ES-I3 (cell line): ENCODE results near the gene PEX12.
"Not testable (repeated sequence)": the region's sequence is repeated elsewhere in the genome, so short reads cannot be mapped to it uniquely, and the experiment has no call there.

Experiments
- H3K36me3 ChIP-seq: 2 replicates; pipeline ENCODE4 v1.6.1; 2013; ENCODE audit warnings: mild to moderate bottlenecking, low read length, control low read depth, moderate library complexity; ENCODE audit not compliant: insufficient read depth
- H3K4me1 ChIP-seq: 2 replicates; pipeline ENCODE4 v1.6.1; 2013; ENCODE audit warnings: mild to moderate bottlenecking, control low read depth, low read length; ENCODE audit not compliant: insufficient read depth
- H3K9ac ChIP-seq: 2 replicates; pipeline ENCODE4 v1.6.1; 2013; ENCODE audit warnings: low read depth, mild to moderate bottlenecking, low read length, moderate library complexity
- H3K9me3 ChIP-seq: 2 replicates; pipeline ENCODE4 v1.6.1; 2013; ENCODE audit warnings: mild to moderate bottlenecking, low read length, moderate library complexity; ENCODE audit not compliant: control insufficient read depth, insufficient read depth

The PEX12 gene

GRCh38 chr17:35596530-35597233 lies 18.3 kb upstream of the PEX12 start:
- H3K36me3 ChIP-seq = peaks cover 13% of the 10 kb centered on the region
- H3K9me3 ChIP-seq = no peaks in the 10 kb centered on the region
- H3K9ac ChIP-seq = no peak overlapping the region
- H3K4me1 ChIP-seq = no peaks in the 10 kb centered on the region

DNA sequence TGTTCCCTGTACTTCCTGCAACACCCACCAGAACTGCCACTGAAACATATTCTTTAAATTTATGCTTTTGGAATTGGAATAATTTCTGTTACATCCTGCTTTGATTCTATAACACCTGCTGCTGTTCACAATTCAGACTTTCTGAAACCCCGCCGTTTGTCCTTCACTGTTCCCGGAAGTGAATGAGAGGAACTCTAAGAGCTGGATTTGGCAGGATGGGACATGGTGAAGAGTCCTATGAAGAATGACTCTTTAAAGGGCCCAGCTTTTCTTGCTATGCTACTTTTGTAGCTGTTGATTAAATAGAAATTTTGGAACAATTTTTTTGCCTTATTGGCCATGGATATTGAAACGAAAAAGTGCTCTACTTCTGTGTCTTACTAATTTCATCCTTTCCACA lies 17.7 kb upstream of the PEX12 start:
- H3K9me3 ChIP-seq = no peaks in the 10 kb centered on the region
- H3K9ac ChIP-seq = no peak overlapping the region
- peaks cover 13% of the 10 kb centered on the region for H3K36me3 ChIP-seq
- H3K4me1 ChIP-seq = no peaks in the 10 kb centered on the region

DNA sequence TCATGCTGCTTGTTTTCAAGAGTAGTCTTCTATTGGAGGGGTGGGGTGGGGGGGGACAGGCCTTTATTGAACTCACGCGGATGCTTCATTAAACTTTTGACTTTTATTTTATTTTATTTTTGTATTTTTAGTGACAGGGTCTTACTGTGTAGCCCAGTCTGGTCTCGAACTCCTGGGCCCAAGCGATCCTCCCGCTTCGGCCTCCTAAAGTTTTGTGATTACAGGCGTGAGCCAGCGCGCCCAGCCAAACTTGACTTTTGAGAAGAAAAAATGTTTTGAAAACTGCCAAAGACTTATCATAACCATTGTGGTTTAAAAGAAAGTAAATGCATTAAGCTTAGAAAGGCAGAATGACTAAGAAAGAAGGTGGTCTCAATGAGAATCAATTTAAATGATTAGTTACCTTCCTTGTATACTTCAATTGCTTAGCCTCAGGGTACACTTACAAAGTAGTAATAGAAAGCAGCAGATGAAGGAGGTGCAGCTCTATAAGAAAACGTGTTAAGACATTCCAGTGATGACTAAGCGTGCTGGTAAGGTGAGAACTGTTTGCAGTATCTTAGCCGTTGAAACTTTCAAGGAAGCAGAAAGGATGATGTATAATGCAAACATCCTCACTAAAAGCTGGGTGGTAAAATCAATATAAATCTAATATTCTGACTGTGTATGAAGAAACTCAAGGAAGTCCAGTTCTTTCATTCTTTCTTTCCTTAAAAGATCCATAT lies 10.0 kb upstream of the PEX12 start:
- Histone ChIP-seq H3K9me3 (no peaks in the 10 kb centered on the region), H3K9ac (peak overlapping the region; percentile 98), H3K4me1 (peaks cover 12% of the 10 kb centered on the region), H3K36me3 (no peaks in the 10 kb centered on the region)

GRCh38 chr17:35587074-35587961 lies 8.9 kb upstream of the PEX12 start, which contains the start of gene AP2B1:
Gene AP2B1, plus strand, starts transcription at chr17:35587322. Its CDS starts 6,709 bp downstream, at chr17:35594031.
- H3K9me3 ChIP-seq = no peaks in the 10 kb centered on the region
- H3K36me3 ChIP-seq = no peaks in the 10 kb centered on the region

GRCh38 chr17:35586569-35587073 lies 8.2 kb upstream of the PEX12 start:
- H3K9ac ChIP-seq = peak overlapping the region; percentile 98
- H3K9me3 ChIP-seq = no peaks in the 10 kb centered on the region
- no peaks in the 10 kb centered on the region for H3K36me3 ChIP-seq
- peaks cover 12% of the 10 kb centered on the region for H3K4me1 ChIP-seq

More at GRCh38 chr17:35587074-35587961, 8.9 kb upstream of the PEX12 start, which contains the start of gene AP2B1:
- Histone ChIP-seq H3K4me1 (peaks cover 12% of the 10 kb centered on the region), H3K9ac (peak within 1 kb of the TSS; percentile 98)

- Histone ChIP-seq H3K4me1 (0 out of 2 replicates have a peak, but pooled peaks cover 6% of the 10 kb centered on the region), H3K9ac (no peak overlapping the region), H3K36me3 (no peaks in the 10 kb centered on the region), H3K9me3 (no peaks in the 10 kb centered on the region)
These were observed 5.7 kb upstream of the PEX12 start for GRCh38 chr17:35584061-35584460.

DNA sequence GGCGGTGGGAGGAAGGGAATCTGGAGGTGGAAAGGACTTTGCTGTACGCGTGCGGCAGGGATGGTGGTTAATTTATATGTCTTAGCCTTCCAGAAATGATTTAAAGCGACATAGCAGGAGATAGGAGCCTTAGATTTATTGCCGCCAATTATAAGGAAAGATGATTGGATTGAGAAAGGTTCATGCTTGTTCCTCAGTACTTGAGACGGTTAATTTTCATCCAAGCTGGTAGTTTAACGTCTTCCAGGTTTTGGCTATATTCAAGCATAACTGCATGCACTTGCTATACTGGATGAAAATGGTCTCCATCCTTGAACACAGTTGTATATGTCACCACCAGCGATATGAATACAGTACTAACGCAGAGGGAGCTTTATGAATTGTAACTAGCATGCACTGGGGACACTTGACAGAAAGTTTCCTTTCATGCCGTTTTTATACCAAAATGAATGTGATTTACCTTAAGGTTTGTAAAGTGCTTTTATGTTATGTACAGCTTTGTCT lies 610 bp upstream of the PEX12 start:
- H3K4me1 ChIP-seq = peaks cover 4% of the 10 kb centered on the region; the same call in 1 of the 2 replicates
- no peaks in the 10 kb centered on the region for H3K9me3 ChIP-seq
- peak overlapping the region; percentile 86 for H3K9ac ChIP-seq
- H3K36me3 ChIP-seq = no peaks in the 10 kb centered on the region; the same call in 1 of the 2 replicates

DNA sequence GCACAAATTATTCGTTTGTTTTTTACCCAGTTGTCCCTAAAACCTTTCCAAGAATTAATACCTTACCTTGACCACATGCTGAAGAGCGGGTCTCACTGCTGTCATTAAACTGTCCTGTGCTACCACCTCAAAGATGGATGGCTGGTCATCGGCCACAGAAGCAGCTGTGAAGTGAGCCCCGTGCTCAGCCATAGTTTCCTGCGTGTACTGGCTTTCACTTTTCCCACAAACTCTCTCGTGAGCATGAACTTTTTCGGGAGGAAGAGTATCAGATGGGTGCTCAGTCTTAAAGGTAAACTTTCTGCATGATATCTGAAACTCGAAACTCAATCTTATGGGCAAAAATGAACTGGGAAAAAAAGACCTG lies 558 bp downstream of the PEX12 start:
- Histone ChIP-seq H3K9ac (peak overlapping the region; percentile 86), H3K4me1 (peaks cover 4% of the 10 kb centered on the region; the same call in 1 of the 2 replicates), H3K9me3 (no peaks in the 10 kb centered on the region)

GRCh38 chr17:35575759-35576158 lies 2.6 kb downstream of the PEX12 start:
- H3K9me3 ChIP-seq = no peaks in the 10 kb centered on the region
- no peak overlapping the region for H3K9ac ChIP-seq
- H3K4me1 ChIP-seq = peaks cover 4% of the 10 kb centered on the region; the same call in 1 of the 2 replicates
- no peaks in the 10 kb centered on the region; the same call in 1 of the 2 replicates for H3K36me3 ChIP-seq

More for the DNA sequence above, 558 bp downstream of the PEX12 start:
- H3K36me3 ChIP-seq = no peaks in the 10 kb centered on the region; the same call in 1 of the 2 replicates

DNA sequence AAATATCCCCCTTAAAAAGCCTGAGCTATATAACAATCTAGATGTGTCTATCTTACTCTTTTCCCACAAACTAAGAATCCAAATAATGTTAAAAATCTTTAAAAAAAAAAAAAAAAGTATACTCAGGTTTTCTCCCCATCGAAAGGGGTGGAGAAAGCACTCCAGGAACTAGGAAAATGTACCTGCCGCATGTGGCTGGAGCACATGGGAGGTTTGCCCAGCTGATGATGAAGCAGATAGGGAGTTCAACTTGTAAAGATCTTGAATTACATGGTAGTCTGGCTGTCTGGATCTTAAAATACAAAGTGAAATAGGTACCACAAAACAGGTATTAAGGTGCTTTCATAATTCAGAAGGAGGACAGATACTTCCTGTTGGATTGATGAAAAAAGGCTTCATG lies 9.0 kb downstream of the PEX12 start:
- Histone ChIP-seq H3K36me3 (no peaks in the 10 kb centered on the region), H3K9me3 (no peaks in the 10 kb centered on the region), H3K9ac (no peak overlapping the region; the same call in 1 of the 2 replicates), H3K4me1 (peaks cover 7% of the 10 kb centered on the region)

- peaks cover 7% of the 10 kb centered on the region for H3K4me1 ChIP-seq
- H3K9me3 ChIP-seq = no peaks in the 10 kb centered on the region
- H3K9ac ChIP-seq = peak overlapping the region; percentile 89
These were observed 9.8 kb downstream of the PEX12 start for GRCh38 chr17:35568561-35568960.

DNA sequence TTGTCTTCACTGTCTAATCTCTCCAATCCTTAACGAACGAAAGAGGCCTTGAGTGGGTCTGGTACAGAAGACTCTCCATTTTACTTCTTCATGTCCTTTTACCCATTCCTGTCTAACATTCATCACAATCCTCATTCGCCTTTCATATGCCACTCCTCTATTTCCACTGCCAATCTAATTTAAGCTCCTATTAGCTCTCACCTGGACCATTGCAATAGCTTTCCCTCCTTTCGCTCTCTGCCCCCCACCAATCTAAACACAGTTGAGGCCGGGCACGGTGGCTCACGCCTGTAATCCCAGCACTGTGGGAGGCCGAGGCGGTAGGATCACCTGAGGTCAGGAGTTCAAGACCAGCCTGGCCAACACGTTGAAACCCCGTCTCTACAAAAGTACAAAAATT lies 11.4 kb downstream of the PEX12 start:
- peak overlapping the region; percentile 89; the same call in 1 of the 2 replicates for H3K9ac ChIP-seq
- H3K36me3 ChIP-seq = no peaks in the 10 kb centered on the region
- no peaks in the 10 kb centered on the region for H3K9me3 ChIP-seq
- peaks cover 7% of the 10 kb centered on the region for H3K4me1 ChIP-seq

More at GRCh38 chr17:35568561-35568960, 9.8 kb downstream of the PEX12 start:
- H3K36me3 ChIP-seq = no peaks in the 10 kb centered on the region

GRCh38 chr17:35563181-35563580 lies 15.2 kb downstream of the PEX12 start:
- H3K9me3 ChIP-seq, H3K36me3 ChIP-seq, H3K4me1 ChIP-seq, H3K9ac ChIP-seq: not testable (repeated sequence)

GRCh38 chr17:35560703-35561102 lies 17.7 kb downstream of the PEX12 start, which contains the start of gene SLFN14:
Gene SLFN14, minus strand, starts transcription at chr17:35560819. Its CDS starts 2,757 bp downstream, at chr17:35558062.
- H3K4me1 ChIP-seq = no peaks in the 10 kb centered on the region
- no peaks in the 10 kb centered on the region for H3K9me3 ChIP-seq
- no peaks in the 10 kb centered on the region for H3K36me3 ChIP-seq
- no peak within 1 kb of the TSS for H3K9ac ChIP-seq
